H1 (cell line): Measurements from ENCODE around the gene SEPTIN2. TPM values are rescaled to one million over a fixed set of nuclear protein-coding genes. Genes with fewer than 3 reads are reported as not detected.
"Not testable (repeated sequence)": the region's sequence is repeated elsewhere in the genome, so short reads cannot be mapped to it uniquely, and the experiment has no call there.

Experiments used
- CTCF ChIA-PET: fragments of 300-600 bp; sonication (Branson Sonifier 250); formaldehyde crosslinking; loops from one replicate; lab custom pipeline; 2021; ENCODE audit not compliant: partially characterized antibody; lab: Charles Lee
- POLR2A ChIA-PET: fragments of 300-600 bp; sonication (Branson Sonifier 250); formaldehyde crosslinking; loops from one replicate; lab custom pipeline; 2021; ENCODE audit warnings: inconsistent platforms; ENCODE audit not compliant: partially characterized antibody; lab: Charles Lee
- DNase-seq, 2 experiments: peaks; one replicate each; pipeline versions ENCODE4 v3.0.0 to v3.0.0-alpha.2; 2010 to 2022; ENCODE audit warnings: low spot score in 2 of 2, low read depth in 1 of 2, mixed read lengths in 1 of 2
- FAIRE-seq: peaks from 2 replicates; lab custom pipeline; 2011; peaks lifted over from hg19 to GRCh38; lab: Jason Lieb, UNC
- H2AFZ ChIP-seq: 2 replicates; pipeline ENCODE4 v1.8.1; 2012; ENCODE audit warnings: low read length, inconsistent platforms
- H2AK5ac ChIP-seq: 2 replicates; pipeline ENCODE4 v1.6.1; 2013; ENCODE audit warnings: low read depth, low read length
- H2BK120ac ChIP-seq: replicated peaks from 2 replicates; pipeline ENCODE3; 2013; ENCODE audit warnings: low read depth, low read length, inconsistent platforms
- H2BK12ac ChIP-seq: 2 replicates; pipeline ENCODE4 v1.6.1; 2013; ENCODE audit warnings: low read depth, low read length
- H2BK15ac ChIP-seq: 2 replicates; pipeline ENCODE4 v1.6.1; 2013; ENCODE audit warnings: low read length
- H2BK20ac ChIP-seq: 2 replicates; pipeline ENCODE4 v1.6.1; 2013; ENCODE audit warnings: low read length
- H2BK5ac ChIP-seq: 2 replicates; pipeline ENCODE4 v1.6.1; 2013; ENCODE audit warnings: low read depth, low read length
- H3K14ac ChIP-seq: 2 replicates; pipeline ENCODE4 v1.6.1; 2013; ENCODE audit warnings: inconsistent platforms; ENCODE audit not compliant: insufficient read length
- H3K18ac ChIP-seq: 2 replicates; pipeline ENCODE4 v1.6.1; 2013; ENCODE audit warnings: low read length; ENCODE audit errors: extremely low read depth
- H3K23ac ChIP-seq: 2 replicates; pipeline ENCODE4 v1.6.1; 2013; ENCODE audit warnings: inconsistent platforms; ENCODE audit not compliant: insufficient read length
- H3K23me2 ChIP-seq: 2 replicates; pipeline ENCODE4 v1.6.1; 2013; ENCODE audit warnings: low read depth, low read length
- H3K27ac ChIP-seq: 2 replicates; pipeline ENCODE4 v1.6.1; 2011; ENCODE audit warnings: low read depth, low read length, inconsistent platforms
- H3K27me3 ChIP-seq, 4 experiments: replicated peaks in 1 of 4; 1 replicate in 1 of 4; 2 replicates in 3 of 4; pipeline versions ENCODE4 v1.6.1 to v1.8.1; 2011 to 2013; ENCODE audit warnings: low read length in 3 of 4, mild to moderate bottlenecking in 3 of 4, inconsistent platforms in 2 of 4, mixed read lengths in 2 of 4, moderate library complexity in 1 of 4; ENCODE audit not compliant: control insufficient read depth in 3 of 4, insufficient read depth in 3 of 4; ENCODE audit errors: extremely low read depth in 1 of 4
- H3K36me3 ChIP-seq, 4 experiments: 2 replicates each; pipeline versions ENCODE4 v1.6.1 to v1.8.1; 2011 to 2013; ENCODE audit warnings: mild to moderate bottlenecking in 4 of 4, low read length in 3 of 4, moderate library complexity in 2 of 4, control low read depth in 1 of 4, inconsistent platforms in 1 of 4; ENCODE audit not compliant: insufficient read depth in 4 of 4, control insufficient read depth in 2 of 4
- H3K4ac ChIP-seq: replicated peaks from 2 replicates; pipeline ENCODE3; 2013; ENCODE audit warnings: low read length, low read depth, mixed read lengths, inconsistent platforms; ENCODE audit not compliant: insufficient read length
- H3K4me1 ChIP-seq, 4 experiments: replicated peaks in 1 of 4; 1 replicate in 1 of 4; 2 replicates in 3 of 4; pipeline versions ENCODE4 v1.6.1 to v1.8.1; 2011 to 2013; ENCODE audit warnings: low read length in 3 of 4, inconsistent platforms in 2 of 4, mixed read lengths in 1 of 4; ENCODE audit not compliant: insufficient read depth in 4 of 4, control insufficient read depth in 3 of 4
- H3K4me2 ChIP-seq, 2 experiments: 2 replicates each; pipeline versions ENCODE4 v1.6.1 to v1.8.1; 2011 to 2013; ENCODE audit warnings: low read depth in 2 of 2, low read length in 2 of 2, control low read depth in 1 of 2, inconsistent platforms in 1 of 2, mild to moderate bottlenecking in 1 of 2; ENCODE audit not compliant: insufficient read depth in 1 of 2
- H3K4me3 ChIP-seq, 4 experiments: fragments of 200-600, 300-600 bp in 1 of 4; sonication (generic), shearing (Covaris generic), sonication (Bioruptor Twin) in 1 of 4; 2 replicates each; pipeline versions ENCODE4 v1.5.1 to v1.8.1; 2011 to 2016; ENCODE audit warnings: low read length in 4 of 4, low read depth in 3 of 4, control low read depth in 2 of 4, inconsistent platforms in 2 of 4, mild to moderate bottlenecking in 2 of 4, mixed read lengths in 1 of 4, moderate library complexity in 1 of 4; ENCODE audit not compliant: insufficient read depth in 2 of 4; ENCODE audit errors: extremely low read depth in 1 of 4
- H3K56ac ChIP-seq: replicated peaks from 2 replicates; pipeline ENCODE3; 2013; ENCODE audit warnings: low read depth, mild to moderate bottlenecking, mixed read lengths, low read length, inconsistent platforms; ENCODE audit not compliant: insufficient read length
- H3K79me1 ChIP-seq: 2 replicates; pipeline ENCODE4 v1.6.1; 2013; ENCODE audit warnings: low read depth, low read length, control low read depth
- H3K79me2 ChIP-seq, 2 experiments: 2 replicates each; pipeline versions ENCODE4 v1.6.1 to v1.8.1; 2012 to 2013; ENCODE audit warnings: low read length in 2 of 2, mild to moderate bottlenecking in 2 of 2, inconsistent platforms in 1 of 2; ENCODE audit not compliant: insufficient read depth in 2 of 2, control insufficient read depth in 1 of 2
- H3K9ac ChIP-seq, 4 experiments: replicated peaks in 1 of 4; 1 replicate in 1 of 4; 2 replicates in 3 of 4; pipeline versions ENCODE4 v1.6.1 to v1.8.1; 2011 to 2013; ENCODE audit warnings: low read depth in 3 of 4, low read length in 3 of 4, control low read depth in 2 of 4, mild to moderate bottlenecking in 2 of 4, moderate library complexity in 2 of 4, inconsistent platforms in 1 of 4; ENCODE audit errors: extremely low read depth in 1 of 4
- H3K9me3 ChIP-seq, 2 experiments: 2 replicates each; pipeline versions ENCODE4 v1.6.1 to v1.8.1; 2012 to 2013; ENCODE audit warnings: mild to moderate bottlenecking in 2 of 2, moderate library complexity in 2 of 2, control low read depth in 1 of 2, inconsistent platforms in 1 of 2, low read depth in 1 of 2, low read length in 1 of 2, mixed read lengths in 1 of 2; ENCODE audit not compliant: insufficient read depth in 2 of 2
- H4K20me1 ChIP-seq, 2 experiments: replicated peaks in 1 of 2; 2 replicates each; pipeline versions ENCODE3 to v1.8.1; 2011 to 2013; ENCODE audit warnings: inconsistent platforms in 2 of 2, low read length in 2 of 2, mild to moderate bottlenecking in 1 of 2; ENCODE audit not compliant: insufficient read depth in 2 of 2, control insufficient read depth in 1 of 2
- H4K5ac ChIP-seq: 2 replicates; pipeline ENCODE4 v1.6.1; 2013; ENCODE audit warnings: low read length, low read depth, mixed read lengths, inconsistent platforms; ENCODE audit not compliant: insufficient read length
- H4K8ac ChIP-seq: 2 replicates; pipeline ENCODE4 v1.8.0; 2013; ENCODE audit warnings: mild to moderate bottlenecking, moderate library complexity, low read length, inconsistent platforms; ENCODE audit not compliant: insufficient read depth; ENCODE audit errors: extremely low read depth
- H4K91ac ChIP-seq: replicated peaks from 2 replicates; pipeline ENCODE3; 2013; ENCODE audit warnings: low read length, mixed read lengths, inconsistent platforms; ENCODE audit not compliant: insufficient read length
- WGBS, 2 experiments: shearing (Covaris generic) in 1 of 2; methylation state at CpG; one replicate each; pipeline versions ENCODE4 v1.1.6 to v1.1.7; 2013 to 2015; ENCODE audit warnings: low lambda C conversion rate in 2 of 2, mixed read lengths in 2 of 2, inconsistent platforms in 1 of 2, low coverage in 1 of 2, missing lambda C conversion rate in 1 of 2; ENCODE audit not compliant: insufficient replicate concordance in 2 of 2, insufficient coverage in 1 of 2, insufficient read length in 1 of 2; ENCODE audit errors: extremely low coverage in 1 of 2, missing lambda C conversion rate in 1 of 2; 5-methylcytosine and 5-hydroxymethylcytosine counted together
- polyA plus RNA-seq, 7 experiments: library from polyadenylated mRNA; depleted of rRNA in 3 of 7; stranded (reverse) in 5 of 7; unstranded in 2 of 7; fragments of >200 nt in 5 of 7; fragments of 200-250 nt in 2 of 7; gene quantifications; 1 replicate in 5 of 7; 2 replicates in 1 of 7; 4 replicates in 1 of 7; pipeline versions ENCODE4 v1.2.1 to v1.2.3, GENCODE V29; 2011 to 2013; ENCODE audit warnings: missing spikeins in 2 of 7, mixed read lengths in 2 of 7
- total RNA-seq: library from RNA; stranded (reverse); fragmentation: NEBNext Ultra II Directional; extraction: Animal tissue kit (Norgen Biotek cat#: 25700); gene quantifications from 2 replicates; pipeline ENCODE4 v1.2.1, GENCODE V29; 2021

SEPTIN2 gene
- total and polyA plus RNA-seq, 2 of the 8 experiments (the other 6 are each of a cell fraction or from before 2014, with no cell fraction given), result 392 to 650 TPM

- H3K79me1 ChIP-seq, H2AFZ ChIP-seq, H2AK5ac ChIP-seq, H3K27me3 ChIP-seq, H3K18ac ChIP-seq, DNase-seq, H2BK12ac ChIP-seq, H2BK20ac ChIP-seq, H2BK5ac ChIP-seq, H2BK15ac ChIP-seq, H3K14ac ChIP-seq, H4K8ac ChIP-seq, H3K23me2 ChIP-seq, H3K9ac ChIP-seq, H3K36me3 ChIP-seq, H4K91ac ChIP-seq, H3K9me3 ChIP-seq, H3K4me1 ChIP-seq, H3K27ac ChIP-seq, H4K5ac ChIP-seq, H3K23ac ChIP-seq, H3K56ac ChIP-seq, H2BK120ac ChIP-seq, H3K4ac ChIP-seq, FAIRE-seq: not testable (repeated sequence)
- Histone ChIP-seq H4K20me1 (peaks cover 17 to 22% of the 10 kb centered on the region in 2 experiments), H3K4me2 (peak overlapping the region in 1 of 2 experiments; percentile 90; a peak in 1 of 4 replicates), H3K79me2 (peaks cover 58 to 90% of the 10 kb centered on the region in 2 experiments), H3K4me3 (peak overlapping the region in 1 of 4 experiments; percentile 95; a peak in 1 of 8 replicates)
- WGBS, 2 experiments, result 91% methylated on average over 6 of the region's 6 CpGs; no CpG with 5 or more reads in 1 of the 2 experiments
- CTCF ChIA-PET, result interaction anchor here (0.6 to 1.3 kb wide), 3 partner anchors 18 to 717 kb away, joined by 3 read pairs; no protein-coding TSS in a partner anchor
- POLR2A ChIA-PET, result interaction anchor here (1.6 to 2.9 kb wide), 3 partner anchors 10 to 47 kb away, joined by 3 to 15 read pairs (median 4); no protein-coding TSS in a partner anchor
Observed at GRCh38 chr2:241318830-241319229, 3.1 kb downstream of the SEPTIN2 start.
